Measurements from ENCODE around the gene TTC17. TPM values are rescaled to one million over a fixed set of nuclear protein-coding genes. Genes with fewer than 3 reads are reported as not detected.
"Not testable (repeated sequence)": the region's sequence is repeated elsewhere in the genome, so short reads cannot be mapped to it uniquely, and the experiment has no call there.

Gene TTC17, protein sequence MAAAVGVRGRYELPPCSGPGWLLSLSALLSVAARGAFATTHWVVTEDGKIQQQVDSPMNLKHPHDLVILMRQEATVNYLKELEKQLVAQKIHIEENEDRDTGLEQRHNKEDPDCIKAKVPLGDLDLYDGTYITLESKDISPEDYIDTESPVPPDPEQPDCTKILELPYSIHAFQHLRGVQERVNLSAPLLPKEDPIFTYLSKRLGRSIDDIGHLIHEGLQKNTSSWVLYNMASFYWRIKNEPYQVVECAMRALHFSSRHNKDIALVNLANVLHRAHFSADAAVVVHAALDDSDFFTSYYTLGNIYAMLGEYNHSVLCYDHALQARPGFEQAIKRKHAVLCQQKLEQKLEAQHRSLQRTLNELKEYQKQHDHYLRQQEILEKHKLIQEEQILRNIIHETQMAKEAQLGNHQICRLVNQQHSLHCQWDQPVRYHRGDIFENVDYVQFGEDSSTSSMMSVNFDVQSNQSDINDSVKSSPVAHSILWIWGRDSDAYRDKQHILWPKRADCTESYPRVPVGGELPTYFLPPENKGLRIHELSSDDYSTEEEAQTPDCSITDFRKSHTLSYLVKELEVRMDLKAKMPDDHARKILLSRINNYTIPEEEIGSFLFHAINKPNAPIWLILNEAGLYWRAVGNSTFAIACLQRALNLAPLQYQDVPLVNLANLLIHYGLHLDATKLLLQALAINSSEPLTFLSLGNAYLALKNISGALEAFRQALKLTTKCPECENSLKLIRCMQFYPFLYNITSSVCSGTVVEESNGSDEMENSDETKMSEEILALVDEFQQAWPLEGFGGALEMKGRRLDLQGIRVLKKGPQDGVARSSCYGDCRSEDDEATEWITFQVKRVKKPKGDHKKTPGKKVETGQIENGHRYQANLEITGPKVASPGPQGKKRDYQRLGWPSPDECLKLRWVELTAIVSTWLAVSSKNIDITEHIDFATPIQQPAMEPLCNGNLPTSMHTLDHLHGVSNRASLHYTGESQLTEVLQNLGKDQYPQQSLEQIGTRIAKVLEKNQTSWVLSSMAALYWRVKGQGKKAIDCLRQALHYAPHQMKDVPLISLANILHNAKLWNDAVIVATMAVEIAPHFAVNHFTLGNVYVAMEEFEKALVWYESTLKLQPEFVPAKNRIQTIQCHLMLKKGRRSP
- 59.7 and 62.6 TPM in 2 replicates for total RNA-seq (2014; rRNA removed; shearing (Covaris generic))
- polyA plus RNA-seq (2014; cell fraction: nucleus; rRNA removed), result 64.9 and 88.0 TPM in 2 replicates

- DNase-seq (ENCODE audit: extremely low read depth, low read depth), result peak; percentile 84
Measured at GRCh38 chr11:43358801-43359421, at the start of gene TTC17. Gene TTC17, plus strand, starts transcription at chr11:43358920. Its CDS starts 35 bp downstream, at chr11:43358955.

GRCh38 chr11:43311791-43312607 is 46.7 kb upstream of the TTC17 start, which contains the start of gene API5:
Gene API5, plus strand, starts transcription at chr11:43311996. Its CDS starts 132 bp downstream, at chr11:43312128.
- DNase-seq (ENCODE audit: extremely low read depth, low read depth), result peak; percentile 85

DNA sequence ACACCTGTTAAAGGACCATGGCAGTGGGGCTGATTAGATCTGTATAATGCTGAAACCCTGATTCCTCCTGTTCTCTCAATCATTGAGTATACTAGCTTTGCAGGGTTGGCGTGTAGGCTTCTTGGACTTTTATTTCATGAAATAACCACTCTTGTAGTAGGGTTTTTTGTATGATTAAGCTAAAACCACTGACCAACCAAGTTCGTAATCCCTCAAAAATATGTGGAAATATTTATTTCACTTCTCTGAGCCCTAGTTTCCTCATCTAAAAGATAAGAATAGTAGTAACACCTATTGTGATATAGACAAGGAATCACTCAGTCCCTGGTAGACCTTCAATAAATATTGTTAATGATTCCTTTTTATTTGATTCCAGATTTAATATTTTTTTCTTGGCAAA is 42.8 kb upstream of the TTC17 start:
- no peak for DNase-seq (ENCODE audit: extremely low read depth, low read depth)

DNA sequence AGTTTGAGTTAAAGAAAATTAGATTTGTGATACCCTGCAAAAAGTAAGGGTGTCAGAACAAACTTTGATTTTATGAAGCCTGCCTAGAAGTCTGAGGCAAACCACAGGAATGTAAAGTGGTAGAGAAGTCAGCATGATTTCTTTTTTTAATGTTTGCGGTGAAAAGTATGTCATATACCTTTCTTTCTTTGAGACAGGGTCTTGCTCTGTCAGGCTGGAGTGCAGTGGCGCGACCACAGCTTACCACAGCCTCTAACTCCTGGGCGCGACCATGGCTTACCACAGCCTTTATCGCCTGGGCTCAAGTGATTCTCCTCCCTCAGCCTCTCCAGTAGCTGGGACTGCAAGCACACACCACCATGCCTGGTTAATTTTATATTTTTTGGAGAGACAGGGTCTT is 42.3 kb upstream of the TTC17 start:
- DNase-seq (ENCODE audit: extremely low read depth, low read depth), result no peak

GRCh38 chr11:43327987-43328386 is 30.7 kb upstream of the TTC17 start:
- peak; percentile 26 for DNase-seq (ENCODE audit: extremely low read depth, low read depth)

DNA sequence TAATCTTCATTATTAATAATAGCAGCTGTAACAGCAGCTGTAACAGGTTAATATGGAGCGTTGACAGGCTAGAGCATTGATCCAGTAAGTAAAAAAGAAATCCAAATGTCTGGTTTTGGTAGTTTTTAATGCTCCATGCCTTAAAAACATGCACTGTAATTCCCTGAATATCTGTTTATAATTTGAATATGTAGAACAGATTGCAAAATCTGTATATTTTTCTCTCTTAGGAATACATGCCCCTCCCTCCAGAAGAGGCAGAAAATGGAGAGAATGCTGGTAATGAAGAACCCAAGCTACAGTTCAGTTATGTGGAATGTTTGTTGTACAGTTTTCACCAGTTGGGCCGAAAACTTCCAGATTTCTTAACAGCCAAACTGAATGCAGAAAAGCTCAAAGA is 30.2 kb upstream of the TTC17 start:
- DNase-seq (ENCODE audit: extremely low read depth, low read depth), result no peak

GRCh38 chr11:43341159-43341558 is 17.6 kb upstream of the TTC17 start:
- DNase-seq (ENCODE audit: extremely low read depth, low read depth), result no peak

- not testable (repeated sequence) for DNase-seq (ENCODE audit: extremely low read depth, low read depth)
Measured at GRCh38 chr11:43351426-43351825, 7.3 kb upstream of the TTC17 start.

DNA sequence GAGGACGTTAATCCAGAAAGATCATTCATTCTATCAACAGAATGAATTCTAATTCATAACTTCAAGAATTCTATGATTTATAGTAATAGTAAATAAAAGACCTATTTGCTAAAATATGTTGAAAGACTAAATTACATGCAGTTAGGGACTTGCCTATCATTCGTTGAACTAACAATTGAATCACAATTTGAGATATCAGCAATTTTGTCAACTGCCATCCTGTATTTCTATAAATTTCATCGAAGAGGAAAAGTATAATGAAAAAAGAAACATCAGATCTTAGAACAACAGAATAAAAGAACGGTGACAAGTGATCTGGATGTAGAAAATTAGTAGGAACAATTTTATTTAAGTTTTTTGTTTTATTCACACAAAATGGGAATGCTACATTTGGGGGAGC is 4.4 kb upstream of the TTC17 start:
- no peak for DNase-seq (ENCODE audit: extremely low read depth, low read depth)

DNA sequence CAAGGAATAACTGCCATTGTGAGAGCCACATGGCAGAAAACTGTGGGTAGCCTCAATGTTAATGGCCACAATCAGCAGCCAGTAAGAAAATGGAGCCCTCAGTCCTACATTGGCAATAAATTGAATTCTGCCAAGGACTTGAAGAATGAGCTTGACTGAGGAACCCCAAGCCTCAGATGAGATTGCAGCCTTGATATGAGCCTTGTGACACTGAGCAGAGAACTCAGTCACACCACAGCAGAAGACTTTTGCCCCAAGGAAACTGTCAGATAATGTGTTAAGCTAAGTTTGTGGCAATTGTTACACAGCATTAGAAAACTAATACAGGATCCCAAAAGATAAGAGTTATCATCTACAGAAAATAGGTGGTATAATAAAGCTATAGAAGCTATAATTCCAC is 2.4 kb upstream of the TTC17 start:
- DNase-seq (ENCODE audit: extremely low read depth, low read depth), result no peak

DNA sequence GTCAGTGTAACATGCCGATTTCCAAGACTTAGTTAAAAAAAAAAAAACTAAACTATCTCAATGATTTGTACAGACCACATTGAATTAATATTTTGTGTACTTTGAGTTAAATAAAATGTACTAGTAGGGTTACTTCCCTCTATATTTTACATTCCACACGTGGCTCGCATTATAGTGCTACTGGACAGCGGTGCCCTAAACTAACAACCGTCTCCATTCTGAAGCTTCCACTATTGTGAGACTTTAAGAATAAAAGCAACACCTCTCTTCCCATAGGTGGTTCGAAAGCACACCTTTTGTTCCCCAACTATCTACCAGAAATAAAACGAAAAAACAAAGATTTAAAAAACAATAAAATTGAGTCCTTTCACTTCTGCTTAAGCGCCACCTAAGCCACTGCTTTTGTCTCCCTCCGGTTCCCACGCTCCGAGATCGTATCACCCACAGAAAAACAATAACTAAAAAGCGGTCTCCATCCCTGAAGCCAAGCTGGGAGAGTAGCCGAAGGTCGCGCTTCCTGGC is 380 bp upstream of the TTC17 start:
- no peak for DNase-seq (ENCODE audit: extremely low read depth, low read depth)

DNA sequence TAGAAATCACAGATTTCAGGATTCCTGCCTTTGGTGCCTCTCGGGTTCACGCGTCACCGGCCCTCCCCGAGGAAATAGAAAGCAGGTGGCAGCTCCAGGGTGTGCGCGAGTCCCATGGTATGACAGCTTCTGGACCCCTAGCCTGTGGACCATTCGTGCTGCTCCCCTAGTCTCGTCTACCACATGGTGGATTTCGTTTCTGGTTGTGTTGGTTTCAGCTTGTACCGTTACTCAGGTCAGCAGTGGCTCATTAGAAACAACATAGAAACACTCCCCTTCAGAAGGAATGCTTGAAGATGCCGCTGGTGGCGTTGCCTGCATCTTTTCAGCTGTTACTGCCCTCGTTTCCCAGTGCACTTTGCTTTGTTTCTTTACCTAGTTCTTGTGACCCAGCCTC is 700 bp downstream of the TTC17 start:
- DNase-seq (ENCODE audit: extremely low read depth, low read depth), result no peak

DNA sequence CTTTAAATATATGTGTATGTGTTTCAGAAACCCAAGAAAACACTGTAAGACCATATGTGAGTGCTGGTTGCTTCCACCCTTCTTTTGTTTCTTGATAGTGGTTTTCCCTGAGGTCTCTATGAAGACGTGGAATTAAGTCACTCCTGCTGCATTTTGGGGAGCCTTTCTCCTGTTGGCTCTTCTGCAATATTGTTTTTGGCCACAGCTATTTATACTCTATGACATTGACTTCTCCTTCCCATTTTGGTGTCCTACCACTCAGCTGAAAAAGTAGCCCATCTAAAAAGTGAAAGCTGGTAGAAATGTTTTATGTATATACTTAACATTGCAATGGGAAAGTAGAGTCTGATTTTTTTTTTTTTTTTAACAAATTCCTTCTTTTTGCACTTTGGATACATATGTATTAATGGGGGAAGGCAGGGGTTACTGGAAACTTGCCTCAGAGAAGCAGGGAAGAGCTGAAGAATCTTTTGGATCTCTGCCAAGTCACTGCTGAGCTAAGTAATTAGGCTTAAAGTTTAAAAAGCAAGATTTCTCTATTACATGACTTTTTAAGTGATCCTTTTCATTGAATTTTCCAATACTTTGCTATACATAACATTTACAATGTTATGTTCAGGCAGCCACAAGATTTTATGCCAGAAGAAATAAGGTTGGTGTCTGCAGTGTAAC is 1.8 kb downstream of the TTC17 start:
- DNase-seq (ENCODE audit: extremely low read depth, low read depth), result no peak

DNA sequence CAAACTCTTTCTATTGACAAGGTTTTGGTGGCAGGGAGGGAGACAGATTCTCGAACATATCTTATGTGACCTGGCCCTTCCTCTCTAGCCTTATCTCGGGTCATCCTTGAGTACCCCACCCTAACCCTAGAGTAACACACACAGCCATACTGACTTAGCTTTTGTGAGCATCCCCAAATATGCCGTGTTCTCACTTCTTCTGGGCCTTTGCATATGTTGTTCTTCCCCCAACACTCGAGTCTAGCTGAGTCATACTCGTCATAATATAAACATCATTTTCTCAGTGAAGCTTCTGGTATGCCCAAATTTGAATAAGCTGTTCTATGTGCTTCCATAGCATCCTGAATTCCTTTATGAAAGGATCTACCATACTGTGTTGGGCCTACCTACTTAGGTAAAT is 8.0 kb downstream of the TTC17 start:
- no peak for DNase-seq (ENCODE audit: extremely low read depth, low read depth)

GRCh38 chr11:43367382-43368178 is 8.9 kb downstream of the TTC17 start:
- DNase-seq (ENCODE audit: extremely low read depth, low read depth), result no peak

DNA sequence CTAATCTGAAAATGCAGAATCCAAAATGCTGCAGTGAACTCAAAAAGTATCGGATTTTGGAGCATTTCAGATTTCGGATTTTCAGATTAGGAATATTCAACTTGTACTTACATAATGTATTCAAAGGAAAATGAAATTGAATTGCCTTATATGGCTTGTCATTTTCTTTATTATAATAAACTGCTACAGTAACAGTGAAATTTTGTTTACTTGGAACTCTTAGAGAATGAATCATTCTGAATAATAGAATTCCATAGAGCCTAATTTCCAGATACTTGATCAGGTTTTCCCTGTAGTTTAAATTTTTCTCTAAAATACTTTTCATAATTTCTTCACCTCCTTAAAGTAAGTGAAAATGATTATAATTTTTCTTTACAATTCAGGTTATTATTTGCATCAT is 17.3 kb downstream of the TTC17 start:
- no peak for DNase-seq (ENCODE audit: extremely low read depth, low read depth)

- DNase-seq (ENCODE audit: extremely low read depth, low read depth), result no peak
Measured at GRCh38 chr11:43376594-43376993, 17.9 kb downstream of the TTC17 start.

- no peak for DNase-seq (ENCODE audit: extremely low read depth, low read depth)
Measured at GRCh38 chr11:43377389-43377788, 18.7 kb downstream of the TTC17 start.
